ENCODE results near the gene FUNDC1.
"Not testable (repeated sequence)": the region's sequence is repeated elsewhere in the genome, so short reads cannot be mapped to it uniquely, and the experiment has no call there.

- not testable (repeated sequence) for TF ChIP-seq CTCF, POLR2A (IDR thresholded peaks at IDR 0.05)
These were observed 2.8 kb upstream of the FUNDC1 start for GRCh38 chrX:44545454-44545853.
